GM12878 (cell line): ENCODE results near the gene WNT16. TPM values are rescaled to one million over a fixed set of nuclear protein-coding genes. Genes with fewer than 3 reads are reported as not detected.

Experiments
- LARP7 ChIP-seq: fragments of 450-650 bp; IDR thresholded peaks from 2 replicates; pipeline ENCODE4 v1.6.1; 2017; ENCODE audit warnings: mild to moderate bottlenecking
- POLR2A ChIP-seq: IDR thresholded peaks from 2 replicates; pipeline ENCODE4 v1.6.1; 2011; ENCODE audit warnings: low read depth, mild to moderate bottlenecking, low read length
- ZZZ3 ChIP-seq: IDR thresholded peaks from 2 replicates; pipeline ENCODE4 v1.6.1; 2011; ENCODE audit warnings: low read depth; ENCODE audit not compliant: control insufficient read depth, insufficient read length
- polyA plus RNA-seq, 11 experiments: library from polyadenylated mRNA; depleted of rRNA in 4 of 11; unstranded in 6 of 11; stranded (reverse) in 5 of 11; fragments of >200 nt; fragmentation: Nextera tagmentation in 4 of 11; fragmentation: Illumina TruSeq in 1 of 11; extraction: Ambion mirVana in 4 of 11; extraction: Trizol in 1 of 11; gene quantifications; 1 replicate in 1 of 11; 2 replicates in 10 of 11; pipeline versions ENCODE4 v1.2.1 to v1.2.3, GENCODE V29; 2011 to 2016; ENCODE audit warnings: inconsistent platforms in 2 of 11, missing spikeins in 2 of 11, low read depth in 1 of 11
- total RNA-seq, 4 experiments: library from RNA; depleted of rRNA in 3 of 4; stranded (reverse); fragments of >200 nt in 3 of 4; fragmentation: Illumina TruSeq in 1 of 4; extraction: Trizol in 1 of 4; gene quantifications; 2 replicates each; pipeline versions ENCODE4 v1.2.1 to v1.2.3, GENCODE V29; 2013 to 2021
- TF ChIP-seq, protein P1 (sequence below): fragments of 450-650 bp; formaldehyde crosslinking; IDR thresholded peaks from 2 replicates; pipeline ENCODE4 v1.5.0; 2022; ENCODE audit warnings: mild to moderate bottlenecking, missing genetic modification characterization
- TF ChIP-seq, protein P2 (sequence below): fragments of 150-350 bp; IDR thresholded peaks from 2 replicates; pipeline ENCODE4 v1.6.1; 2016; ENCODE audit warnings: low read depth, low read length

The WNT16 gene
- total and polyA plus RNA-seq, 10 of the 15 experiments (the other 5 are each of a cell fraction or from before 2014, with no cell fraction given): 0.05 to 0.11 (median 0.06) TPM; not detected in 5

DNA sequence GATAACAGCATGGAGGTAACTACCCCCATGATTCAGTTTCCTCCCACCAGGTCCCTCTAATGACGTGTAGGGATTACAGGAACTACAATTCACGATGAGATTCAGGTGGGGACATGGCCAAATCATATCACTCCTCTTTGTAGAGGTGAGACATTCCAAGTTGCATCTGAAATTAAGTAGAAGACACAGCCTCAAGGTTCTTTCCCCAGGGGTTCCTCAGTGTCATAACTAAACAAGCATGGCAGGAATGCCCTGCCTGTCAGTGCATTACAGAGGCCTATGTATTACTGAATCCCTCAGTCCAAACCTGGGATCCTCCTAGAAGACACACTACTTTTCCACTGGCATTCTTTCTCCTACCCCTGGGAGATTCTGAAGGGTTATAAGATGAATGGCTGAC lies 42.6 kb upstream of the WNT16 start (continued):
- TF ChIP-seq, protein P1, sequence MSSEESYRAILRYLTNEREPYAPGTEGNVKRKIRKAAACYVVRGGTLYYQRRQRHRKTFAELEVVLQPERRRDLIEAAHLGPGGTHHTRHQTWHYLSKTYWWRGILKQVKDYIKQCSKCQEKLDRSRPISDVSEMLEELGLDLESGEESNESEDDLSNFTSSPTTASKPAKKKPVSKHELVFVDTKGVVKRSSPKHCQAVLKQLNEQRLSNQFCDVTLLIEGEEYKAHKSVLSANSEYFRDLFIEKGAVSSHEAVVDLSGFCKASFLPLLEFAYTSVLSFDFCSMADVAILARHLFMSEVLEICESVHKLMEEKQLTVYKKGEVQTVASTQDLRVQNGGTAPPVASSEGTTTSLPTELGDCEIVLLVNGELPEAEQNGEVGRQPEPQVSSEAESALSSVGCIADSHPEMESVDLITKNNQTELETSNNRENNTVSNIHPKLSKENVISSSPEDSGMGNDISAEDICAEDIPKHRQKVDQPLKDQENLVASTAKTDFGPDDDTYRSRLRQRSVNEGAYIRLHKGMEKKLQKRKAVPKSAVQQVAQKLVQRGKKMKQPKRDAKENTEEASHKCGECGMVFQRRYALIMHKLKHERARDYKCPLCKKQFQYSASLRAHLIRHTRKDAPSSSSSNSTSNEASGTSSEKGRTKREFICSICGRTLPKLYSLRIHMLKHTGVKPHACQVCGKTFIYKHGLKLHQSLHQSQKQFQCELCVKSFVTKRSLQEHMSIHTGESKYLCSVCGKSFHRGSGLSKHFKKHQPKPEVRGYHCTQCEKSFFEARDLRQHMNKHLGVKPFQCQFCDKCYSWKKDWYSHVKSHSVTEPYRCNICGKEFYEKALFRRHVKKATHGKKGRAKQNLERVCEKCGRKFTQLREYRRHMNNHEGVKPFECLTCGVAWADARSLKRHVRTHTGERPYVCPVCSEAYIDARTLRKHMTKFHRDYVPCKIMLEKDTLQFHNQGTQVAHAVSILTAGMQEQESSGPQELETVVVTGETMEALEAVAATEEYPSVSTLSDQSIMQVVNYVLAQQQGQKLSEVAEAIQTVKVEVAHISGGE (CRISPR knock-in tag): no peak
- no peak for TF ChIP-seq POLR2A
- TF ChIP-seq, protein P2, sequence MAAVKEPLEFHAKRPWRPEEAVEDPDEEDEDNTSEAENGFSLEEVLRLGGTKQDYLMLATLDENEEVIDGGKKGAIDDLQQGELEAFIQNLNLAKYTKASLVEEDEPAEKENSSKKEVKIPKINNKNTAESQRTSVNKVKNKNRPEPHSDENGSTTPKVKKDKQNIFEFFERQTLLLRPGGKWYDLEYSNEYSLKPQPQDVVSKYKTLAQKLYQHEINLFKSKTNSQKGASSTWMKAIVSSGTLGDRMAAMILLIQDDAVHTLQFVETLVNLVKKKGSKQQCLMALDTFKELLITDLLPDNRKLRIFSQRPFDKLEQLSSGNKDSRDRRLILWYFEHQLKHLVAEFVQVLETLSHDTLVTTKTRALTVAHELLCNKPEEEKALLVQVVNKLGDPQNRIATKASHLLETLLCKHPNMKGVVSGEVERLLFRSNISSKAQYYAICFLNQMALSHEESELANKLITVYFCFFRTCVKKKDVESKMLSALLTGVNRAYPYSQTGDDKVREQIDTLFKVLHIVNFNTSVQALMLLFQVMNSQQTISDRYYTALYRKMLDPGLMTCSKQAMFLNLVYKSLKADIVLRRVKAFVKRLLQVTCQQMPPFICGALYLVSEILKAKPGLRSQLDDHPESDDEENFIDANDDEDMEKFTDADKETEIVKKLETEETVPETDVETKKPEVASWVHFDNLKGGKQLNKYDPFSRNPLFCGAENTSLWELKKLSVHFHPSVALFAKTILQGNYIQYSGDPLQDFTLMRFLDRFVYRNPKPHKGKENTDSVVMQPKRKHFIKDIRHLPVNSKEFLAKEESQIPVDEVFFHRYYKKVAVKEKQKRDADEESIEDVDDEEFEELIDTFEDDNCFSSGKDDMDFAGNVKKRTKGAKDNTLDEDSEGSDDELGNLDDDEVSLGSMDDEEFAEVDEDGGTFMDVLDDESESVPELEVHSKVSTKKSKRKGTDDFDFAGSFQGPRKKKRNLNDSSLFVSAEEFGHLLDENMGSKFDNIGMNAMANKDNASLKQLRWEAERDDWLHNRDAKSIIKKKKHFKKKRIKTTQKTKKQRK: no peak
- TF ChIP-seq LARP7: no peak
- TF ChIP-seq ZZZ3: no peak
- TF ChIP-seq, all 136 proteins: peak for 0
